Tibial nerve (tissue), 3 donors: ENCODE results near the gene RASA2.

Experiments used
- POLR2A ChIP-seq, 2 donors: fragments of 450-650 bp; IDR thresholded peaks; one replicate each; pipeline ENCODE4 v1.6.1; 2017; ENCODE audit warnings: antibody characterized with exemption in 2 of 2, mild to moderate bottlenecking in 2 of 2, moderate library complexity in 2 of 2
- TF ChIP-seq, protein P1 (sequence below), 5 experiments: fragments of 200-600 bp in 3 of 5; fragments of 450-650 bp in 2 of 5; sonication (generic) in 3 of 5; IDR thresholded peaks; one replicate each; pipeline ENCODE4 v1.5.1; 2016 to 2019; ENCODE audit warnings: antibody characterized with exemption in 5 of 5, mild to moderate bottlenecking in 3 of 5, moderate library complexity in 2 of 5

DNA sequence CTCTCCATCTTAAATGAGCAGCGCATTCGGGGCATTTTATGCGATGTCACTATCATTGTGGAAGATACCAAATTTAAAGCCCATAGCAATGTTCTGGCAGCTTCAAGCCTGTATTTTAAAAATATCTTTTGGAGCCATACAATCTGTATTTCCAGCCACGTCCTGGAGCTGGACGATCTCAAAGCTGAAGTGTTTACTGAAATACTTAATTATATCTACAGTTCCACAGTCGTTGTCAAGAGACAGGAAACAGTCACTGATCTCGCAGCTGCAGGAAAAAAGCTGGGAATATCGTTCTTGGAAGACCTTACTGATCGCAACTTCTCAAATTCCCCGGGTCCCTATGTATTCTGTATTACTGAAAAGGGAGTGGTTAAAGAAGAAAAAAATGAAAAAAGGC is 44.4 kb upstream of the RASA2 start:
- TF ChIP-seq, protein P1, sequence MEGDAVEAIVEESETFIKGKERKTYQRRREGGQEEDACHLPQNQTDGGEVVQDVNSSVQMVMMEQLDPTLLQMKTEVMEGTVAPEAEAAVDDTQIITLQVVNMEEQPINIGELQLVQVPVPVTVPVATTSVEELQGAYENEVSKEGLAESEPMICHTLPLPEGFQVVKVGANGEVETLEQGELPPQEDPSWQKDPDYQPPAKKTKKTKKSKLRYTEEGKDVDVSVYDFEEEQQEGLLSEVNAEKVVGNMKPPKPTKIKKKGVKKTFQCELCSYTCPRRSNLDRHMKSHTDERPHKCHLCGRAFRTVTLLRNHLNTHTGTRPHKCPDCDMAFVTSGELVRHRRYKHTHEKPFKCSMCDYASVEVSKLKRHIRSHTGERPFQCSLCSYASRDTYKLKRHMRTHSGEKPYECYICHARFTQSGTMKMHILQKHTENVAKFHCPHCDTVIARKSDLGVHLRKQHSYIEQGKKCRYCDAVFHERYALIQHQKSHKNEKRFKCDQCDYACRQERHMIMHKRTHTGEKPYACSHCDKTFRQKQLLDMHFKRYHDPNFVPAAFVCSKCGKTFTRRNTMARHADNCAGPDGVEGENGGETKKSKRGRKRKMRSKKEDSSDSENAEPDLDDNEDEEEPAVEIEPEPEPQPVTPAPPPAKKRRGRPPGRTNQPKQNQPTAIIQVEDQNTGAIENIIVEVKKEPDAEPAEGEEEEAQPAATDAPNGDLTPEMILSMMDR (IDR thresholded peaks at IDR 0.05), result no peak
- TF ChIP-seq POLR2A (IDR thresholded peaks at IDR 0.05), result no peak
